Heart left ventricle (tissue), 16 donors: ENCODE results near the gene IGSF22. TPM values are rescaled to one million over a fixed set of nuclear protein-coding genes. Genes with fewer than 3 reads are reported as not detected.

Source experiments
- ATAC-seq, 4 donors: fragments of 200-7000 bp; cut with Tn5 transposase; one replicate each; pipeline ENCODE4 v1.9.1; 2020 to 2022; ENCODE audit warnings: moderate library complexity in 4 of 4, mild to moderate bottlenecking in 3 of 4, moderate number of reproducible peaks in 1 of 4
- DNase-seq, 5 donors: peaks; one replicate each; pipeline ENCODE4 v3.0.0-alpha.2; 2020
- H3K27ac ChIP-seq, 12 donors: fragments of 200-600 bp; sonication (generic) in 4 of 12; one replicate each; pipeline versions ENCODE4 v1.5.0 to v1.8.0; 2016 to 2022; ENCODE audit warnings: mild to moderate bottlenecking in 2 of 12
- H3K27me3 ChIP-seq, 9 donors: fragments of 200-600 bp; sonication (generic) in 2 of 9; one replicate each; pipeline versions ENCODE4 v1.5.1 to v1.8.0; 2016 to 2022; ENCODE audit warnings: mild to moderate bottlenecking in 3 of 9
- H3K36me3 ChIP-seq, 9 donors: fragments of 200-600 bp; sonication (generic) in 2 of 9; one replicate each; pipeline versions ENCODE4 v1.5.0 to v1.8.0; 2018 to 2022; ENCODE audit warnings: mild to moderate bottlenecking in 2 of 9
- H3K4me1 ChIP-seq, 12 donors: fragments of 200-600 bp; sonication (generic) in 4 of 12; one replicate each; pipeline versions ENCODE4 v1.5.0 to v1.8.0; 2016 to 2022; ENCODE audit warnings: mild to moderate bottlenecking in 3 of 12
- H3K4me3 ChIP-seq, 12 donors: fragments of 200-600 bp; sonication (generic) in 4 of 12; one replicate each; pipeline versions ENCODE4 v1.5.0 to v1.8.0; 2017 to 2022; ENCODE audit warnings: mild to moderate bottlenecking in 9 of 12, moderate library complexity in 4 of 12
- H3K9me3 ChIP-seq, 12 donors: fragments of 200-600 bp; sonication (generic) in 4 of 12; one replicate each; pipeline versions ENCODE4 v1.5.0 to v1.8.0; 2016 to 2022; ENCODE audit warnings: mild to moderate bottlenecking in 1 of 12
- CTCF ChIP-seq, 12 donors: fragments of 200-600 bp; sonication (generic) in 4 of 12; IDR thresholded peaks; one replicate each; pipeline versions ENCODE4 v1.5.0 to v1.8.0; 2018 to 2022; ENCODE audit warnings: antibody characterized with exemption in 12 of 12, mild to moderate bottlenecking in 5 of 12
- POLR2A ChIP-seq, 2 donors: fragments of 450-650 bp; IDR thresholded peaks; one replicate each; pipeline ENCODE4 v1.6.1; 2017; ENCODE audit warnings: antibody characterized with exemption in 2 of 2, mild to moderate bottlenecking in 2 of 2, moderate library complexity in 2 of 2
- WGBS, 4 donors: extraction: QIAGEN DNeasy Blood & Tissue Kit in 2 of 4; methylation state at CpG; one replicate each; pipeline versions ENCODE4 v1.1.5 to v1.1.7; 2013 to 2018; 5-methylcytosine and 5-hydroxymethylcytosine counted together
- intact Hi-C, 10 donors: fragments of 100-400 bp; cut with DNase I; formaldehyde crosslinking; loops; one replicate each; pipeline versions ENCODE4 v1.11.1 to v1.14.2; 2022
- polyA plus RNA-seq, 2 donors: library from polyadenylated mRNA; stranded (reverse); fragments of 200-250 nt; gene quantifications; one replicate each; pipeline ENCODE4 v1.2.3, GENCODE V29; 2013
- total RNA-seq, 9 donors: library from RNA; depleted of rRNA in 2 of 9; stranded (reverse); fragments of >200 nt in 2 of 9; fragmentation: NEBNext Ultra II Directional in 3 of 9; extraction: Animal tissue kit (Norgen Biotek cat#: 25700) in 3 of 9; gene quantifications; one replicate each; pipeline versions ENCODE4 v1.1.0 to v1.2.4, GENCODE V29; 2016 to 2023
- donor health status: ischemic (EF 13 %, LVEDD 7.1; RV severe dilation, severe dysfunction).
- donor health status: healthy with polysubstance abuse.
- donor health status: DM: no; HTN: yes; CAD: no.
- donor health status: DM: no; HTN: no; CAD: no.
- donor health status: ischemic (EF 25% LVEDD 6.9; RV normal size, moderate dysfunction).
- donor health status: ischemic (EF 25% LVEDD 5.7; RV mildly dilated, moderate dysfunction).
- donor health status: healthy.
- donor health status: DM: yes; HTN: yes; CAD: no.
- donor health status: ischemic (EF 35%, LVEDD 5.7; RV mildly dilated, moderate dysfunction).
- donor health status: nonischemic (EF 11% LVEDD 7.7; RV severe dilation, severe dysfunction).
- donor health status: DM: yes; HTN: yes; CAD: no.
- donor health status: PGD.
- donor health status: ischemic (EF 29% LVEDD 5.4; RV normal size, mild dysfunction).
- donor health status: nonischemic (EF 23%, LVEDD 6.1; RV moderate dilation, normal function).

Gene IGSF22
- total and polyA plus RNA-seq, 11 donors, result 0.24 to 1.2 (median 0.77) TPM

GRCh38 chr11:18748766-18749365 lies 22.9 kb upstream of the IGSF22 start:
- ATAC-seq (peak in 1 of 4 donors; percentile 36), DNase-seq (no peak)
- 75 to 77% (median 75%) methylated on average over 13 of the region's 13 CpGs for WGBS, 4 donors
- Histone ChIP-seq H3K4me1 (peaks cover 0 to 3% (median 0%) of the 10 kb centered on the region in 12 donors), H3K4me3 (no peak overlapping the region), H3K27ac (no peak overlapping the region), H3K27me3 (no peaks in the 10 kb centered on the region), H3K36me3 (no peaks in the 10 kb centered on the region), H3K9me3 (no peaks in the 10 kb centered on the region)
- intact Hi-C loops, result no loop called here
- TF ChIP-seq POLR2A (IDR thresholded peaks at IDR 0.05) (no peak), CTCF (IDR thresholded peaks at IDR 0.05) (no peak)

GRCh38 chr11:18745251-18745650 lies 19.3 kb upstream of the IGSF22 start:
- H3K9me3 ChIP-seq, result no peaks in the 10 kb centered on the region
- DNase-seq, result no peak
- no peak for ATAC-seq
- H3K4me3 ChIP-seq, result no peak overlapping the region
- H3K27me3 ChIP-seq, result no peaks in the 10 kb centered on the region
- intact Hi-C loops, result no loop called here
- WGBS, 4 donors, result 77 to 88% (median 84%) methylated on average over 5 to 6 of the region's 6 CpGs
- peaks cover 0 to 3% (median 0%) of the 10 kb centered on the region in 12 donors for H3K4me1 ChIP-seq
- no peak for TF ChIP-seq POLR2A (IDR thresholded peaks at IDR 0.05)
- no peak for TF ChIP-seq CTCF (IDR thresholded peaks at IDR 0.05)
- no peaks in the 10 kb centered on the region for H3K36me3 ChIP-seq
- H3K27ac ChIP-seq, result no peak overlapping the region

GRCh38 chr11:18743900-18744514 lies 18.0 kb upstream of the IGSF22 start:
- Histone ChIP-seq H3K27ac (no peak overlapping the region), H3K4me1 (no peaks in the 10 kb centered on the region), H3K9me3 (no peaks in the 10 kb centered on the region), H3K4me3 (no peak overlapping the region), H3K36me3 (no peaks in the 10 kb centered on the region), H3K27me3 (no peaks in the 10 kb centered on the region)
- ATAC-seq (no peak), DNase-seq (no peak)
- intact Hi-C loops, result no loop called here
- 77 to 87% (median 84%) methylated on average over 15 of the region's 15 CpGs for WGBS, 4 donors
- TF ChIP-seq CTCF (IDR thresholded peaks at IDR 0.05) (no peak), POLR2A (IDR thresholded peaks at IDR 0.05) (no peak)

GRCh38 chr11:18743365-18743764 lies 17.4 kb upstream of the IGSF22 start:
- WGBS, 4 donors, result 89 to 92% (median 91%) methylated on average over 8 to 10 of the region's 10 CpGs
- no peak for ATAC-seq
- TF ChIP-seq CTCF (IDR thresholded peaks at IDR 0.05) (no peak), POLR2A (IDR thresholded peaks at IDR 0.05) (no peak)

More at GRCh38 chr11:18743365-18743764, 17.4 kb upstream of the IGSF22 start:
- H3K27ac ChIP-seq, result no peak overlapping the region
- intact Hi-C loops, result no loop called here
- H3K4me1 ChIP-seq, result no peaks in the 10 kb centered on the region
- H3K9me3 ChIP-seq, result no peaks in the 10 kb centered on the region
- no peak for DNase-seq
- H3K4me3 ChIP-seq, result no peak overlapping the region
- H3K27me3 ChIP-seq, result no peaks in the 10 kb centered on the region
- no peaks in the 10 kb centered on the region for H3K36me3 ChIP-seq
